NCI-H2227 (cell line): Measurements from ENCODE around the gene TBX1.

ENCODE experiments used
- DNase-seq: peaks from one replicate; lab custom pipeline; 2025; ENCODE audit not compliant: unreplicated experiment; lab: John Stamatoyannopoulos, UW

The TBX1 gene

GRCh38 chr22:19760058-19760950 lies at the start of gene TBX1:
Gene TBX1 (plus strand): TSS chr22:19760778. CDS start chr22:19760844, 66 bp downstream.
- no peak for DNase-seq

- no peak for DNase-seq
These were observed 47.3 kb upstream of the TBX1 start for GRCh38 chr22:19713245-19713644.

GRCh38 chr22:19713650-19714311 lies 46.8 kb upstream of the TBX1 start:
- peak; percentile 45 for DNase-seq

- no peak for DNase-seq
These were observed 46.0 kb upstream of the TBX1 start, which contains the start of gene SEPTIN5 for GRCh38 chr22:19714312-19715187. Gene SEPTIN5 (plus strand): TSS chr22:19714503. CDS start chr22:19714589, 86 bp downstream.

- DNase-seq = no peak
These were observed 45.2 kb upstream of the TBX1 start for GRCh38 chr22:19715188-19715930.

- no peak for DNase-seq
These were observed 44.3 kb upstream of the TBX1 start for GRCh38 chr22:19716041-19716828.

GRCh38 chr22:19716829-19717105 lies 43.8 kb upstream of the TBX1 start:
- DNase-seq = no peak

GRCh38 chr22:19717181-19717580 lies 43.4 kb upstream of the TBX1 start:
- no peak for DNase-seq

GRCh38 chr22:19717691-19718455 lies 42.7 kb upstream of the TBX1 start:
- DNase-seq = peak; percentile 83

- no peak for DNase-seq
These were observed 42.0 kb upstream of the TBX1 start for GRCh38 chr22:19718456-19719049.

GRCh38 chr22:19719050-19719482 lies 41.5 kb upstream of the TBX1 start:
- peak; percentile 55 for DNase-seq

GRCh38 chr22:19719488-19720021 lies 41.0 kb upstream of the TBX1 start:
- DNase-seq = no peak

- no peak for DNase-seq
These were observed 40.3 kb upstream of the TBX1 start for GRCh38 chr22:19720150-19720827.

- no peak for DNase-seq
These were observed 39.6 kb upstream of the TBX1 start for GRCh38 chr22:19720999-19721329.

- DNase-seq = no peak
These were observed 39.0 kb upstream of the TBX1 start for GRCh38 chr22:19721330-19722177.

- DNase-seq = no peak
These were observed 38.2 kb upstream of the TBX1 start for GRCh38 chr22:19722178-19722981.

GRCh38 chr22:19722982-19723231 lies 37.7 kb upstream of the TBX1 start:
- DNase-seq = no peak
